DOHH2 (cell line): Measurements from ENCODE around the gene EHMT2.
"Not testable (repeated sequence)": the region's sequence is repeated elsewhere in the genome, so short reads cannot be mapped to it uniquely, and the experiment has no call there.

Source experiments
- EZH2phosphoT487 ChIP-seq: fragments of 200-600 bp; sonication (generic); IDR thresholded peaks from 2 replicates; pipeline ENCODE4 v1.6.1; 2017; ENCODE audit warnings: borderline replicate concordance, mild to moderate bottlenecking, antibody characterized with exemption, low read length, moderate library complexity, mixed read lengths
- TF ChIP-seq, protein P1 (sequence below): fragments of 200-600 bp; sonication (generic); IDR thresholded peaks from one replicate; pipeline ENCODE4 v1.5.1; 2014; ENCODE audit warnings: antibody characterized with exemption, mild to moderate bottlenecking, low read depth, low read length; ENCODE audit not compliant: poor library complexity, severe bottlenecking

DNA sequence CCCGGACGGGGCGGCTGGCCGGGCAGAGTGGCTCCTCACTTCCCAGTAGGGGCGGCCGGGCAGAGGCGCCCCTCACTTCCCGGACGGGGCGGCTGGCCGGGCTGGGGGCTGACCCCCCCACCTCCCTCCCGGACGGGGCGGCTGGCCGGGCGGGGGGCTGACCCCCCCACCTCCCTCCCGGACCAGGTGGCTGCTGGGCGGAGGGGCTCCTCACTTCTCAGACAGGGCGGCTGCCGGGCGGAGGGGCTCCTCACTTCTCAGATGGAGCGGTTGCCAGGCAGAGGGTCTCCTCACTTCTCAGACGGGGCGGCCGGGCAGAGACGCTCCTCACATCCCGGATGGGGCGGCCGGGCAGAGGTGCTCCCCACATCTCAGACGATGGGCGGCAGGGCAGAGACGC, 34.6 kb upstream of the EHMT2 start:
- TF ChIP-seq EZH2phosphoT487 = not testable (repeated sequence)
- TF ChIP-seq, protein P1, sequence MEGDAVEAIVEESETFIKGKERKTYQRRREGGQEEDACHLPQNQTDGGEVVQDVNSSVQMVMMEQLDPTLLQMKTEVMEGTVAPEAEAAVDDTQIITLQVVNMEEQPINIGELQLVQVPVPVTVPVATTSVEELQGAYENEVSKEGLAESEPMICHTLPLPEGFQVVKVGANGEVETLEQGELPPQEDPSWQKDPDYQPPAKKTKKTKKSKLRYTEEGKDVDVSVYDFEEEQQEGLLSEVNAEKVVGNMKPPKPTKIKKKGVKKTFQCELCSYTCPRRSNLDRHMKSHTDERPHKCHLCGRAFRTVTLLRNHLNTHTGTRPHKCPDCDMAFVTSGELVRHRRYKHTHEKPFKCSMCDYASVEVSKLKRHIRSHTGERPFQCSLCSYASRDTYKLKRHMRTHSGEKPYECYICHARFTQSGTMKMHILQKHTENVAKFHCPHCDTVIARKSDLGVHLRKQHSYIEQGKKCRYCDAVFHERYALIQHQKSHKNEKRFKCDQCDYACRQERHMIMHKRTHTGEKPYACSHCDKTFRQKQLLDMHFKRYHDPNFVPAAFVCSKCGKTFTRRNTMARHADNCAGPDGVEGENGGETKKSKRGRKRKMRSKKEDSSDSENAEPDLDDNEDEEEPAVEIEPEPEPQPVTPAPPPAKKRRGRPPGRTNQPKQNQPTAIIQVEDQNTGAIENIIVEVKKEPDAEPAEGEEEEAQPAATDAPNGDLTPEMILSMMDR = not testable (repeated sequence)
